HEK293T (cell line): ENCODE measurements around the gene KCNJ10.

Experiments
- CTCF ChIA-PET: fragments of 350-600 bp; formaldehyde crosslinking; extraction: SDS; loops from one replicate; lab custom pipeline; 2021; ENCODE audit warnings: antibody characterized with exemption, inconsistent platforms; lab: Yijun Ruan, JAX
- POLR2A ChIA-PET: fragments of 350-600 bp; formaldehyde crosslinking; extraction: SDS; loops from one replicate; lab custom pipeline; 2020; ENCODE audit warnings: antibody characterized with exemption, inconsistent platforms; lab: Yijun Ruan, JAX
- DNase-seq: peaks from one replicate; pipeline ENCODE4 v3.0.0; 2012; ENCODE audit warnings: mixed read lengths; ENCODE audit errors: extremely low spot score
- ARNT ChIP-seq: fragments of 450-650 bp; IDR thresholded peaks from 2 replicates; pipeline ENCODE4 v1.6.1; 2017; ENCODE audit warnings: mild to moderate bottlenecking
- BHLHE40 ChIP-seq: fragments of 450-650 bp; IDR thresholded peaks from 2 replicates; pipeline ENCODE4 v1.6.1; 2016; ENCODE audit warnings: mild to moderate bottlenecking, moderate library complexity, borderline replicate concordance
- CTBP1 ChIP-seq: fragments of 450-650 bp; IDR thresholded peaks from 2 replicates; pipeline ENCODE4 v1.6.1; 2016; ENCODE audit warnings: borderline replicate concordance
- ELF4 ChIP-seq: fragments of 450-650 bp; IDR thresholded peaks from 2 replicates; pipeline ENCODE4 v1.6.1; 2017; ENCODE audit warnings: antibody characterized with exemption
- FOXA1 ChIP-seq: fragments of 450-650 bp; IDR thresholded peaks from 2 replicates; pipeline ENCODE4 v1.6.1; 2016; ENCODE audit warnings: mild to moderate bottlenecking
- FOXK2 ChIP-seq: fragments of 450-650 bp; IDR thresholded peaks from 2 replicates; pipeline ENCODE4 v1.6.1; 2016; ENCODE audit warnings: mild to moderate bottlenecking
- FOXM1 ChIP-seq: fragments of 450-650 bp; IDR thresholded peaks from 2 replicates; pipeline ENCODE4 v1.6.1; 2017; ENCODE audit warnings: mild to moderate bottlenecking, borderline replicate concordance
- HDGF ChIP-seq: fragments of 450-650 bp; IDR thresholded peaks from 2 replicates; pipeline ENCODE4 v1.6.1; 2017; ENCODE audit warnings: antibody characterized with exemption, borderline replicate concordance
- L3MBTL2 ChIP-seq: fragments of 450-650 bp; conservative IDR thresholded peaks from 2 replicates; pipeline ENCODE4 v1.6.1; 2016; ENCODE audit warnings: mild to moderate bottlenecking
- LEF1 ChIP-seq: fragments of 450-650 bp; IDR thresholded peaks from 2 replicates; pipeline ENCODE4 v1.6.1; 2017; ENCODE audit warnings: mild to moderate bottlenecking, borderline replicate concordance
- NFRKB ChIP-seq: fragments of 450-650 bp; IDR thresholded peaks from 2 replicates; pipeline ENCODE4 v1.6.1; 2016; ENCODE audit warnings: mild to moderate bottlenecking, moderate library complexity
- SP1 ChIP-seq: fragments of 450-650 bp; IDR thresholded peaks from 2 replicates; pipeline ENCODE4 v1.6.1; 2017
- SUZ12 ChIP-seq: fragments of 450-650 bp; IDR thresholded peaks from 2 replicates; pipeline ENCODE4 v1.6.1; 2016; ENCODE audit warnings: mild to moderate bottlenecking
- TARDBP ChIP-seq: fragments of 450-650 bp; IDR thresholded peaks from 2 replicates; pipeline ENCODE4 v1.6.1; 2016
- ZNF384 ChIP-seq: fragments of 450-650 bp; IDR thresholded peaks from 2 replicates; pipeline ENCODE4 v1.6.1; 2016
- TF ChIP-seq, protein P1 (sequence below): fragments of 450-650 bp; IDR thresholded peaks from 2 replicates; pipeline ENCODE4 v1.6.1; 2016

Gene KCNJ10

DNA sequence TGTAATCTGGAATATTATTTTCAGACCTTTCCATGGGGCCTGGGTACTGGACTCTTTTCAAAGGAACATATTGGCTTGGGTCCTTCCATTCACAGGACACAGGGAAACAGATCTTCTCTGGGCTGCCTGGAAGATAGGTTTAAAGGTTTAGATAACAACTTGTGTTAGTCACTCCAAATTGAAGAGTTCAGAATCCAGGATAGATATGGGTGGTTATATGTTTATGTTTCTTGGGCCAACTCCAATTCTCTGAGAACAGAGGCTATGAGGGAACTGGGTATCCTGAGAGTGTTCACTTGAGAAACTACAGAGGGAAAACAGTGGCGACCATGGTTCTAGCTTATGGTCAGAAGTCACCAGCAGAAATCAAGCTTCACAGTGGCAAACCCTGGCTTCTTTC, 29.5 kb downstream of the KCNJ10 start:
- POLR2A ChIA-PET = no interaction called here
- no peak for DNase-seq
- TF ChIP-seq HDGF (no peak), FOXM1 (no peak), BHLHE40 (no peak), CTBP1 (no peak), ARNT (no peak), TARDBP (no peak), SUZ12 (no peak), NFRKB (no peak), ZNF384 (no peak), SP1 (no peak), L3MBTL2 (no peak), FOXA1 (no peak), ELF4 (no peak), FOXK2 (no peak)
- TF ChIP-seq, protein P1, sequence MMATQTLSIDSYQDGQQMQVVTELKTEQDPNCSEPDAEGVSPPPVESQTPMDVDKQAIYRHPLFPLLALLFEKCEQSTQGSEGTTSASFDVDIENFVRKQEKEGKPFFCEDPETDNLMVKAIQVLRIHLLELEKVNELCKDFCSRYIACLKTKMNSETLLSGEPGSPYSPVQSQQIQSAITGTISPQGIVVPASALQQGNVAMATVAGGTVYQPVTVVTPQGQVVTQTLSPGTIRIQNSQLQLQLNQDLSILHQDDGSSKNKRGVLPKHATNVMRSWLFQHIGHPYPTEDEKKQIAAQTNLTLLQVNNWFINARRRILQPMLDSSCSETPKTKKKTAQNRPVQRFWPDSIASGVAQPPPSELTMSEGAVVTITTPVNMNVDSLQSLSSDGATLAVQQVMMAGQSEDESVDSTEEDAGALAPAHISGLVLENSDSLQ = no peak
- CTCF ChIA-PET = no interaction called here

DNA sequence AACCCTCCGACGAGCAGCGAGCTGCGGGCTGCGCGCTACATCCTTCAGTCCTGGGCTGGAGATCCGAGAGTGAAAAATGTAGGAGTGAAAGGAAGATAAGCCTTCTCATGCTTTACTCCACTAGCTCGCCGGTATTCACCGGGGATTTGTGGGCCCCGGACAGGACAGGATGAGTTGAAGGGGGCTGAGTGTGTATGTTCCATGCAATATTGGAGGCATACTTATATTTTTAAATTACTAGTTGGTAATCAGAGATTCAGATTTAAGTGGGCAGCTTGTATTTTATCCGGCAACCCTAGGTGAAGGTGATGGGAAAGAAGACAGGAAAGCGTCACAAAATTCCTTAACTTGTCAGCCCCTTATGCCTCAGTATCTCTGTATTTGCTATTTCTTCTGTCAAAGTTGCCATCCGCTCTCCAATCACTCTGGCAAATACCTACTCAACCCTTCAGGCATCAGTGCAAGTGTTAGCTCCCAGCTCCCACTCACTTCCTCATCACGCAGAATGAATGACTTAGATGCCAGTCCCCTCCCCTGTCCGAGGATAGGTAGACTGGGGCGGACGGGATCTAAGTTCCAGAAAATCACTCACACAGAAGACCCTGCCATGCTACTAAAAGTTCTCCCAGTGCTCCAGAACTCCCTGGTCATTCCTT, 37.7 kb downstream of the KCNJ10 start:
- CTCF ChIA-PET = interaction anchor here (0.6 to 2.6 kb wide), 3 partner anchors 10 to 46 kb away, joined by 3 to 13 read pairs (median 3); no protein-coding TSS in a partner anchor
- POLR2A ChIA-PET = interaction anchor here (0.9 to 1.3 kb wide), 3 partner anchors 11 to 49 kb away, joined by 3 to 5 read pairs (median 3); partner anchors contain the start of gene KCNJ9
- DNase-seq = peak; percentile 38
- no peak for TF ChIP-seq CTBP1
- TF ChIP-seq NFRKB = no peak
- no peak for TF ChIP-seq ZNF384

DNA sequence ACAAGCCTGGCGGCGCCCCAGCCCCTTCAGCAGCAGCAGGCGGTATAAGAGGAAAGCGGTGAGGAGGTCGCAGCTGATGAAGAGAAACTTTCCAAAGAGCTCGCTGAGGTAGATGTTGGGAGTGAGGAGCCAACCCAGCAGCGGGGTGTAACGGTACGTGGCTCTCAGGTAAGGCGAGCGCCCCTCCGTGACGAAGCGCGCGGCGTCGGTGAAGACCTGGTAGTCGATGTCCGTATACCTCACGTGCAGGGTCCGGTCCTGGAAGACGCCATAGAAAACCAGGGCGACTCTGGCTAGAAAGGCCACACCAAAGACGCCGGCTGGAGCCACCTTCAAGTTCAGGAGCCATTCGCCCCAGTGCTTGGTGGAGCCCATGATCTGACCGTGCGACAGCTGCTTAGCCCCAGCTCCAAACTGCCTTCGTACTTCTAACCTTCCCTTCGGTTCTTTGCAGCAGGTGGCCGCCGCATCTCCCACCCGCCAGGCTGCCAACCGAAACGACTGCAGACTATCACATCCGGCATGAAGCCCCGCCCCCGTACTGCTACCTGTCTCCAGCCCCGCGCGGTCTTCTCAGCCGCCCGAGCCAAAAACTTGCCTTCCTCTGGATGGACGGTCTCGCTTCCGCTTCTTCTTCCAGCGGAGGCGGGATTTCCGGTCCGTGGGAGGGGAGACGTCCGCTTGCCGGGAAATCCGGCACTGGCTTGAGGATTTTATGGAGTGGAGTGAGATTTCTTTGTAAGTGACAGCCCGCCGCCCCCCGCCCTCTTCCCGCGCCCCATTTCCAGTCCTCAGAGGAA, 38.4 kb downstream of the KCNJ10 start, which contains the start of gene PIGM:
TSS of gene PIGM (minus strand) at position 626 of the 800 bp plus-strand sequence. CDS start at position 375, 251 bp downstream.
- TF ChIP-seq FOXM1 (0 out of 2 replicates have a peak, but pooled peaks have one; percentile 13), CTBP1 (peak; percentile 65; the same call in 1 of the 2 replicates), L3MBTL2 (peak; percentile 94), ELF4 (peak; percentile 87), SP1 (no peak)
- TF ChIP-seq, protein P1 = peak; percentile 92
- POLR2A ChIA-PET = interaction anchor here (0.9 to 1.3 kb wide), 6 partner anchors 9 to 231 kb away, joined by 3 to 5 read pairs (median 3); partner anchors contain the start of genes DCAF8 and KCNJ9
- DNase-seq = peak; percentile 98
- CTCF ChIA-PET = interaction anchor here (1.9 to 2.6 kb wide), 3 partner anchors 14 to 25 kb away, joined by 9 to 13 read pairs (median 10); no protein-coding TSS in a partner anchor

DNA sequence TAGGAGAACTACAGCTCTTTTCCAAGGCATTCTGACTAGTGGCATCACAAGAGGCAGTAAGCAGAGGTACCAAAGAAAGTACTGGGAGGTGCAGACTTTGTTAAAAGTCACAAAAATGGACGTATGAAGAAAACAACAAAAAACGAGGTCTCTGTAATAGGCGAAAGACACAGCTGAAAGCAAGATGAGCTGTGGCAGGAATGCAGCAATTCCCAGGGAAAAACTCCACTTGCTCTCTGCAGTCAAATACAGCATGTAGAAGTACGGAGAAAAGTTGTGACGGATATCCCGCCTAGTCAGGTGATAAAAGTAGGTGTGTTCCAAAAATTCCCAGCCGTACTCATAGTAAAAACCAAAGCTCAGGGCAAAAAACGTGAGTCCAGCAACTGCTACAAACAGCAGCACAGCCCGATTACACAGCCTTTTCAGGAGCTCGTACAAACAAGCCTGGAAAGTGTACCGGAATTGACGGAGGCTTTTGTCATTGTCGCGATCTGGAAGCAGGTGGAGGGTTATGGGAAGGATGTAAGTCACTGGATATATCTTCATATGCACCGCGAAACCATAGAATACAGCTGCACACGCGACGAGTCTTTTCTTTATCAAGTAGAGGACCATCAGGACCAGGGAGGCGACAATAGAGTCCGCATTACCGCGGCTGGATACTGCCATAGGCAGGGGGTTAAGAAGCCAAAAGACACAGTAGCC, 39.1 kb downstream of the KCNJ10 start:
- ChIA-PET POLR2A (interaction anchor here (1.0 to 1.3 kb wide), 5 partner anchors 8 to 232 kb away, joined by 3 to 5 read pairs (median 3); partner anchors contain the start of gene DCAF8), CTCF (interaction anchor here (0.6 to 2.2 kb wide), 5 partner anchors 16 to 201 kb away, joined by 3 to 10 read pairs (median 4); no protein-coding TSS in a partner anchor)
- peak; percentile 50 for DNase-seq
- TF ChIP-seq FOXM1 (no peak), CTBP1 (no peak), FOXA1 (no peak), TARDBP (no peak), BHLHE40 (no peak), FOXK2 (no peak), SUZ12 (no peak), SP1 (no peak), ARNT (no peak), ZNF384 (no peak), L3MBTL2 (no peak), LEF1 (no peak), HDGF (no peak), ELF4 (no peak), NFRKB (no peak)
- TF ChIP-seq, protein P1 = no peak

DNA sequence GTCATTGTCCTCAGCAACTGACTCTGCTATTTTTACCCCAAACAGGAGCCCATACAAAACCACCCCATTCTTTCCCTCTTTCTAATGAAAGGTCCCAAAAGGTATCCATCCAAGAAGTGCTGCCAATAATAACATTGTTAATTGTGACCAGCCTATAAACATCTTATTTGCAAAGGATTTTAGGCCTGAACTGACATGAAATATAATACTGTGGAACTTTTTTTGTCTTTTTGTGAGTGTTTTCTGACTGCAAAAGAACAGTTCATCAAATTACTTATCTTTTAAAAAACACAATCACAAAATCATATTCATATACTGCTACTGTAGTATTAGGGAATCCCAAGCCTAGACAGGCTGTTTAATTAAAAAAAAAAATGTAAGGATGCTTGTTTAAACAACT, 41.5 kb downstream of the KCNJ10 start:
- DNase-seq = no peak
- ChIA-PET POLR2A (no interaction called here), CTCF (interaction anchor here (1.0 kb wide), 1 partner anchor 21 kb away, joined by 3 read pairs; no protein-coding TSS in a partner anchor)
- TF ChIP-seq LEF1 = no peak
- TF ChIP-seq FOXM1 = no peak
- no peak for TF ChIP-seq CTBP1
